SK-N-MC (cell line): ENCODE results near the gene COX7A2.

Experiments used
- EZH2 ChIP-seq: fragments of 200-600 bp; sonication (generic); IDR thresholded peaks from one replicate; pipeline ENCODE4 v1.6.1; 2017; ENCODE audit warnings: antibody characterized with exemption
- FOXP2 ChIP-seq: optimal IDR thresholded peaks from 2 replicates; pipeline ENCODE3; 2011; ENCODE audit warnings: mild to moderate bottlenecking, moderate library complexity; ENCODE audit not compliant: insufficient read depth; ENCODE audit errors: extremely low read length, control extremely low read depth
- POLR2AphosphoS5 ChIP-seq: IDR thresholded peaks from 2 replicates; pipeline ENCODE4 v1.6.1; 2012; ENCODE audit warnings: mild to moderate bottlenecking, low read depth, low read length, borderline replicate concordance

DNA sequence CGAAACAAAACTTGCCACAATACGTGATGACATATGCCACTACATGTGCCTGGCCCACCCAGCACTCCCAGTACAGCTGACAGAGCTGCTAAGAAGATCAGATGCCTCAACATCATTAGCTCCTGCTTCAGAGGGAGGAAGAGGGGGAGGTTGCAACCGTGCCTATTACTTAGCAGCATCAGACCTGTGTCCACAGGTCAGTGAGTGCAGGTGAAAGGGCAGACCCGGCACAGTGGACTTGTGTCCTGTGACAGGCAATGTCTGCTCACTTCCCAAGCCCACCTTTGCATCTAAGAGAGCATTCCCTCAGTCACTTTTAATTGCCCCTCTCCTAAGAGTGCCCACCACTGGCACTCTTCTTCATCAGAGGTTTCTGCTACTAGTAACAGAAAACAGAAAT is 28.3 kb downstream of the COX7A2 start:
- no peak for TF ChIP-seq POLR2AphosphoS5
- no peak for TF ChIP-seq EZH2
- no peak for TF ChIP-seq FOXP2
